RPMI7951 (cell line): ENCODE results near the gene SH3BGRL2. TPM values are rescaled to one million over a fixed set of nuclear protein-coding genes. Genes with fewer than 3 reads are reported as not detected.
"Not testable (repeated sequence)": the region's sequence is repeated elsewhere in the genome, so short reads cannot be mapped to it uniquely, and the experiment has no call there.

ENCODE experiments used
- DNase-seq: peaks from one replicate; pipeline ENCODE4 v3.0.0-alpha.2; 2012; ENCODE audit warnings: low read depth
- total RNA-seq: library from RNA; depleted of rRNA; stranded (reverse); fragments of >200 nt; shearing (Covaris generic); gene quantifications from 2 replicates; pipeline ENCODE4 v1.2.3, GENCODE V29; 2014; rRNA removed

SH3BGRL2 gene
- total RNA-seq, 1 experiment from 2014 or later: 0.36 TPM

- DNase-seq: not testable (repeated sequence)
Observed at GRCh38 chr6:79745282-79745681, 114.2 kb downstream of the SH3BGRL2 start.

GRCh38 chr6:79746325-79746724, 115.2 kb downstream of the SH3BGRL2 start:
- DNase-seq: not testable (repeated sequence)

GRCh38 chr6:79750806-79751205, 119.7 kb downstream of the SH3BGRL2 start:
- no peak for DNase-seq

Other genes starting within 250 kb of the SH3BGRL2 start
- 3.8 and 5.4 TPM in 2 replicates for gene LCA5, start 93.9 kb upstream of the SH3BGRL2 start, total RNA-seq